HG02759 (cell line): ENCODE data around the gene GMPPB.
"Not testable (repeated sequence)": the region's sequence is repeated elsewhere in the genome, so short reads cannot be mapped to it uniquely, and the experiment has no call there.

Source experiments
- ATAC-seq: cut with Tn5 transposase; IDR thresholded peaks from one replicate; pipeline ENCODE4 v1.9.1; 2021; ENCODE audit warnings: mild to moderate bottlenecking, moderate library complexity; ENCODE audit not compliant: unreplicated experiment

The GMPPB gene

GRCh38 chr3:49723628-49724551 lies at the start of gene GMPPB:
Gene GMPPB, minus strand, starts transcription at chr3:49723951. Its CDS starts 225 bp downstream, at chr3:49723726.
- ATAC-seq, result peak; percentile 86

DNA sequence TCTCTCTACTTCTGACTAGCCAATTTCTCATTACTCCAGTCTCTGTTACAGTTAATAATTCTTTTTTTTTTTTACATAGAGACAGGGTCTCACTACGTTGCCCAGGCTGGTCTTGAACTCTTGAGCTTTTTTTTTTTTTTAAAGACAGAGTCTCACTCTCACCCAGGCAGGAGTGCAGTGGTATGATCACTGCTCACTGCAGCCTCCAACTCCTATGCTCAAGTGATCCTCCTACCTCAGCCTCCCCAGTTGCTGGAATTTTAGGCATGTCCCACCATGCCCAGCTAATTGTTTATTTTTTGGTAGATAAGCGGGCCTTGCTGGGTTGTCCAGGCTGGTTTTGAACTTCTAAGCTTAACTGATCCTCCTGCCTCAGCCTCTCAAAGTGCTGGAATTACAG lies 49.0 kb upstream of the GMPPB start:
- no peak for ATAC-seq

DNA sequence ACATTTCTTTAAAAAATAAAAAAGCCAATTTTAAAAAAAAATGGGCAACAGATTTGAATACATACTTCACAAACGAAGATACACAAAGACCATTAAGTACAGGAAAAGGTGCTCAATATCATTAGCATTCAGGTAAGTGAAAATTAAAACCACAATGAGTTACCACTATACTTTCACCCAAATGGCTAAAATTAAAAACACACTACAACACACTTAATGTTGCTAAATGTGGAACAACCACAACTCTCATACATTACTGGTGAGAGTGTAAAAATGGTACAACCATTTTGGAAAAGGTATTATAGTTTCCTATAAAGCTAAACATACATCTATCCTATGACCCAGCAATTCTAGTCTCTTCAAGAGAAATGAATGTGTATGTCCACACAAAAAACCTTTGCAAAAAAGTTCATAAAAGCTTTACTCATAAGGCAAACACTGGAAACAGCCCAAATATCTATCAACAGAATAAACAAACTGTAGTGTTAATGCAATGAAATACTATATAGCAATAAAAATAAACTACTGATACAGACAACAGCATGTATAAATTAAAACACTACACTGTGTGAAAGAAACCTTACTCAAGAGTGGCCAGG lies 47.7 kb upstream of the GMPPB start:
- no peak for ATAC-seq

DNA sequence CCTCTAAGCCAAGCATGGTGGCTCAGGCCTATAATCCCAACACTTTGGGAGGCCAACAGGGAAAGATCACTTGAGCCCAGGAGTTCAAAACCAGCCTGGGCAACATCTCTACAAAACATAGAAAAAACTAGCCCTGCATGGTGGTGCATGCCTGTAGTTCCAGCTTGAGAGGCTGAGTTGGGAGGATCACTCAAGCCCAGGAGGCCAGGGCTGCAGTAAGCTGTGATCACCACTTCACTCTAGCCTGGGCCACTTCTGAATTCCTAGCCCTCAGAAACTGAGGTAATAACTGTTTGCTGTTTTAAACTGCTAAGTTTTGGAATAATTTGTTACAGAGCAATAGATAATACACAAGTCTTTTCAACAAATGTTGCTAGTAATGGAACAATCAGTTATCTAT lies 46.2 kb upstream of the GMPPB start:
- ATAC-seq, result no peak

DNA sequence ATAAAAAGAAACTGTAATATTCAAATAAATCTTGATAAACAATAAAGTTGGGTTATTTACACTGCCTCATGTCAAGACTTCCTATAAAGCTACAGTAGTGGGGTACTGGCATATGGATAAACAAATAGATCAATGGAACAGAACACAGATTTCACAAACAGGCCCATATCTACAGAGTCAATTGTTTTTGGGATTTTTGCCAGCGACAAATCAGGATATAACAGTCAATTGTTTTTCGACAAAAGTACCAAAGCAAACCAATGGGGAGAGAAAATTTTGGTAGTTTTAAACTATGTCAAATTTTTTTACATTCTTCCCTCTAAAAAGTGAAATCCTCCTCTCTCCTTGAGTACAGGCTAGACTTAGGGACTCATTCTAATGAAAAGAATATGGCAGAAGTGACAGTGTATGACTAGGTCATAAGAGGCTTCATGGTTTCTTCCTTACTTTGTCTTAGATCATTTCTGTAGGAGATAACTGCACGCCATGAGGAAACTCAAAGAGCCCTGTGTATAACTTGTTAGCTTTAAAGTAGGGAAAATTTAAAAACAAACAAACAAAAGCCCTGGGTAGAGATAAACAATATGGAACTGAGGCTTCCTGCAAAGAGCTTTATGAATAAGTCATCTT lies 45.6 kb upstream of the GMPPB start:
- ATAC-seq, result no peak

DNA sequence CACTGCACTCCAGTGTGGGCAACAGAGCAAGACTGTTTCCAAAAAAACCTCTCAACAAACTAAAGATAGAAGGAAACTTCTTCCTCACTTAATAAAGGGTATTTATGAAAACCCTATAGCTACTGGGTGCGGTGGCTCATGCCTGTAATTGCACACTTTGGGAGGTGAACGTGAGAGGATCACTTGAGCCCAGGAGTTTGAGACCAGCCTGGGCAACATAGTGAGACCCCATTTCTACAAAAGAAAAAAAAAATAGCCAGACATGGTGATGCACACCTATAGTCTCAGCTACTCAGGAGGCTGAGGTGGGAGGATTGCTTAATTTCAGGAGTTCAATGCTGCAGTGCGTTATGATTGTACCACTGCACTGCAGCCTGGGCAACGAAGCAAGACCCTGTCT lies 40.2 kb upstream of the GMPPB start:
- ATAC-seq, result no peak

DNA sequence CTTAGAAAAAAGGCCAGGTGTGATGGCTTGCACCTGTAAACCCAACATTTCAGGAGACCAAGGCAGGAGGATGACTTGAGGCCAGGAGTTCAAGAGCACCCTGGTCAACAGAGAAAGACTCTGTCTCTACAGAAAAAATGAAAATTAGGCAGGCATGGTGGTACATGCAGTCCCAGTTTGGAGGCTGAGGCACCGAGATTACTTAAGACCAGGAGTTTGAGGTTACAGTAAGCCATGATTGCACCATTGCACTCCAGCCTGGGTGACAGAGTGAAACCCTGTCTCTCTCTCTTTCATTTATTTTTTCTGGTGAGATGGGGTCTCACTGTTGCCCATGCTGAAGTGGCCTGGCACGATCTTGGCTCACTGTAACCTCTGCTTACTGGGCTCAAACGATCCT lies 37.9 kb upstream of the GMPPB start:
- ATAC-seq, result no peak

- ATAC-seq, result no peak
Observed at GRCh38 chr3:49759226-49759625, 35.5 kb upstream of the GMPPB start.

DNA sequence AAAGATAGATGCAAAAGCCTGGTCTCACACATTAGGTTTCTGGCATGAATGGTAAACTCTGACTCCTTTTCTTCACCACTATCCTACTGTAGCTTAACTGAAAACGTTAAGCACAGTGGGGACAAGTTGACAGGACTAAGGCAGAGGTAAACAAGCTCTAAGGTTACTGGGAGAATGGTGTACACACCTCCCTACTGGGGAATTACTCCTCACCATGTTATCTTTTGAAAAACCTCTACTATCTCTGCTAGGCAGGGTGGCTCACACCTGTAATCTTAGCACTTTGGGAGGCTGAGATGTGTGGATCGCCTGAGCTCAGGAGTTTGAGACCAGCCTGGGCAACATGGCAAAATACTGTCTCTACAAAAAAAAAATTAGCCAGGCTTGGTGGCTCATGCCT lies 33.4 kb upstream of the GMPPB start:
- ATAC-seq, result no peak

- ATAC-seq, result no peak
Observed at GRCh38 chr3:49756036-49756435, 32.3 kb upstream of the GMPPB start.

GRCh38 chr3:49754536-49754935 lies 30.8 kb upstream of the GMPPB start:
- no peak for ATAC-seq

GRCh38 chr3:49751501-49751900 lies 27.8 kb upstream of the GMPPB start:
- no peak for ATAC-seq

- no peak for ATAC-seq
Observed at GRCh38 chr3:49750056-49750455, 26.3 kb upstream of the GMPPB start.

- not testable (repeated sequence) for ATAC-seq
Observed at GRCh38 chr3:49748874-49749273, 25.1 kb upstream of the GMPPB start.

DNA sequence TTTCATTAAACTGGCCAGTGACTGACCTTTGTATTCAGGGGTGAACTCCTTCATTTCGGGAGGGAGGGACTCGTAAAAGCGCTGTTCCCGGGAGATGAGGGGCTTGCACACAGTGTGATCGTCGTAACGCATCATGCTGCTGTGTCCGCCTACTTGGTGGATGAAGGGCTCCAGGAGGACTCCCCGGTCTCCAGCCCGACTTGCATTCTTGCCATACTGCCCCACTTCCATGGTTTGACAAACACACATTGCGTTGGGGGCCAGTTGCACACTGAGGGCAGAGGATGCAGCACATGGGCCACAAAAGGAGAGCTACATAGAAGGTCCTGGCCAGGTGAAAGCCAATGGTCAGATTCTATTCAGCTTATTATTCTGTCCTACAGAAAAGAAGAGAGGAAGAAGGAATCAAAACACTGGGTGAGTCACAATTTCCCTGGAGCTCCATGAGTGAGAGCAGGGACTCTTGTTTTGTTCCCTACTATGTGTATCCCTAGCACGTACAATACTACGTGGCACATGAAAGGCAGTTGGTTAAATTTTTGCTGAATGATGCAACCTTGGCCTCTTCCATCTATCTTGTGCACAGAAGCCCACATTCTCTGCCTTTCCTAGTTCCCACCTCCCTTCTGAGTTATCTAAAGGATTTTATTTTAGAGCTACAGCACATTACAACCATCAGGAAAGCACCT lies 24.2 kb upstream of the GMPPB start:
- ATAC-seq, result no peak

DNA sequence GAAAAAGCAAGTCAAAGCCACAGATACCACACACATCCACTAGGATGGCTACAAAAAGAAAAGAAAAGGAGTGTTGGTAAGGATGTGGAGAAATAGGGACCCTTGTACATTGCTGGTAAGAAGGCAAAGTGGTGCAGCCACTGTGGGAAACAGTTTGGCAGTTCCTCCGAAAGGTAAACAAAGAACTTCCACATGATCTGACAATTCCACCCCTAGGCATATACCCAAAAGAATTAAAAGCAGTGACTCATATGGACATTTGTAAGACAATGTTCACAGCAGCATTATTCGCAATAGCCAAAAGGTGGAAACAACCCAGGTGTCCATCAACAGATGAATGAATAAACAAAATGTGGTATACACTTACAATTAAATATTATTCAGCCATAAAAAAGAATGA lies 22.2 kb upstream of the GMPPB start:
- no peak for ATAC-seq

DNA sequence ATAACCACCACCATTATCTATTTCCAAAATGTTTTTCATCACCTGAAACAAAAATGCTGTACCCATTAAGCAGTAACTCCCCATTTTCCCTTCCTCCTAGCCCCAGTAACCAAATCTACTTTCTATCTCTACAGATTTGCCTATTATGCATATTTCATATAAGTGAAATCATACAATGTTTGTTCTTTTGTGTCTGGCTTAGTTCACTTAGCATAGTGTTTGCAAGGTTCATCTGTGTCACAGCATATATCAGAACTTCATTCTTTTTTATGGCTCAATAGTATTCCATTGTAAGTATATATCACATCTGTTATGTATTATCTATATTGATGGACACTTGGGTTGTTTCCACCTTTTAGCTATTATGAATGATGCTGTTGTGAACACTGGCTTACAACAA lies 16.7 kb upstream of the GMPPB start:
- no peak for ATAC-seq

- no peak for ATAC-seq
Observed at GRCh38 chr3:49738067-49738713, 14.4 kb upstream of the GMPPB start.

DNA sequence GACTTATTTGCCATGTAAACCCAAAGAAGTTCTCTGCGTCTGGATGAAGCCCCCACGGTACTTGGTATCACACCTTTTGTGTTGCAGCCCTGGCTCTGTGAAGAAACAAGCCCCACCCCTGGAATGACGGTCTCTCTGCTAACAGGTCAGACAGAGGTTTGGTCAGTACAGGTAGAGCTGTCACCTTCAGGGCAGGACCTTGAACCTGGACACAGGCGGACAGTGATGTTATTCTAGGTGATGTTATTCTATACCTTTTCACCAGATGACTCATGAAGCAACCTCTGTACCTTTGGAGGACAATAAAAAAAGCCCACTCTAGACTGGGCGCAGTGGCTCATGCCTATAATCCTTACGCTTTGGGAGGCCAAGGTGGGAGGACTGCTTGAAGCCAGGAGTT lies 11.0 kb upstream of the GMPPB start:
- no peak for ATAC-seq

GRCh38 chr3:49733551-49733950 lies 9.8 kb upstream of the GMPPB start:
- ATAC-seq, result no peak

DNA sequence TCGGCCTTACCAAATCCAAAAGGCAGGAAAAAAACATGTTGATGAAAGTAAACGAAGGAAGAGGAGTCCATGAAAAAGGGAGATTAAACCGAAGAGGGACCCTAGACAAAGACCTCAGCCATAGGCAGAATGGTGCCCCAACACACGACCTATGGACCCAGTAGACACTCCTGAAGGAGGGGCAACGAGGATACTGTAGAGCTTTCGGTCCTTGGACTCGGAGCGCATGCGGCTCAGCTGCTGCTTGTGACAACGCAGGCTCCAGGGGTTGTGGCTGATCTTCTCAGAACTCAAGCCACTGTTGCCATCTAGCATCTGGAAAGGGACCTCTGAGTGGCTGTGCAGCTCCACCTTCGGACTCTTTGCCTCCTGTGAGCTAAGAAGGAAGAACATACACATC lies 8.8 kb upstream of the GMPPB start:
- ATAC-seq, result no peak
